Measurements from ENCODE around the gene WNK2.

Gene WNK2

DNA sequence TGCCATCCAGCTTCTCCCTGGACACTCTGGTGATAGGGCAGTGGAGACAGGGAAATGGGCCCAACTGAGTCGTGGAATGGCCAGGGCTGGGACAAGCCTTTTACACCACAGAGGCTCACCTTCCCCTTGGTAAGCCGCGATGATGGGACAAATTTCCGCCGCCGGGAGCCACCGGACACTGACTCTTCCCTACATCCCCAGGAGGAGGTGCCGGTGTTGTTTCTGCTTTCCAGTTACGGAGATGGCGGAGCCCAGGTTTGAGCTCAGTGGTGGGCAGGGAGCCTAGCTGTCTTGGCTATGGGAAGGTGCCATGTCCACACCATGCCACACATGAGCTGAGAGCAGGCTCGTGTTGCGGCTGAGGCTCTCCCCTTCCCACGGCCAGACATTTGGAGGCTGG, 19.9 kb upstream of the WNK2 start:
- no peak for DNase-seq

DNA sequence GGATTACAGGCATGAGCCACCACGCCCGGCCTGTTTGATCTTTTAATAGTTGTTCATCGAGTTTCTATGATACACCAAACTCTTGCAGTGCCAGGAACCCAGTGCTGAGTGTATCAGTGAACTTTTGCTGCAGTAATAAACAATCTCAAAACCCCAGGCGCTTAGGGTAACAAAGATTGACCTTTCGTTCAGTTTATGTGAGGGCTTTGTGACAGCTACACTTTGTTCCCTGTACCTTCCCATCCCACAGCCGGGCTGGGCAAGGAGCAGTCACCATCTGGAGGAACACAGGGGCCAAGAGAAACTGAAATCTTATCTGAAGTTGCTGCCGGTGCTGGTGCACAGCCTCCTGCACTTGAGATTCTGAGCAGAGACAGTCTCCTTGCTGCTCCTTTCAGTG, 17.2 kb upstream of the WNK2 start:
- no peak for DNase-seq

DNA sequence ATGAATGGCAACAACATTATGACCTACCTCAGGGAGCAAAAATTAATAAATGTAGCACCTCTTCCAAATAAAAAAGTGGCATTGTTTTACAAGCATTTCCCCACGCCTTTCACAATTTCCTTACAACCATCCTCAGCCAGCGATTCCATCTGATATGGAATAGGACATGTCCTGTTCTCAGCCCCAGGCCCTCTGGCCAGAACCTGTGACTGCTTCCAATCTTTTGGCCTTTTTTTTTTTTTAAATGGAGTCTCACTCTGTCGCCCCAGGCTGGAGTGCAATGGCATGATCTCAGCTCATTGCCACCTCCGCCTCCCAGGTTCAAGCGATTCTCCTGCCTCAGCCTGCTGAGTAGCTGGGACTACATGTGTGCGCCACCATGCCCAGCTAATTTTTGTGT, 16.8 kb upstream of the WNK2 start:
- no peak for DNase-seq

DNA sequence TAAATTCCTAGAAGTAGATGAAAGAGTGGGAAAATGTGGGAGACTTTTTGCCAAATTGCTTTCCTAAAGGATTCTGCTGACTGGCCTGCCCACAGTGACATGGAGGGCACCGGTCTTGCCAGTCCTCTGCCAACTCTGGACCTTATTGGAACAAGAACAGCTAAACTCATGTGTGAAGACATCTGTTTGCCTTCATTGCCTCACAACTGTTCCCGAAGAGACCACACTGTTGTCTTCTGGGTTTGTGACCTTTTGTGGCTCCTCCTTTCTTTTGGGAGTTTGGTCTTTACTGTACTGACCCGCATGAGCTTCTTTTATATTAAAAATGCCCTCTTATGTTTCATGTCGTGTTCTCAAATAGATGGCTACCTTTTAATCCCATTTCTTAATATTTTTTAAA, 16.1 kb upstream of the WNK2 start:
- DNase-seq = no peak

DNA sequence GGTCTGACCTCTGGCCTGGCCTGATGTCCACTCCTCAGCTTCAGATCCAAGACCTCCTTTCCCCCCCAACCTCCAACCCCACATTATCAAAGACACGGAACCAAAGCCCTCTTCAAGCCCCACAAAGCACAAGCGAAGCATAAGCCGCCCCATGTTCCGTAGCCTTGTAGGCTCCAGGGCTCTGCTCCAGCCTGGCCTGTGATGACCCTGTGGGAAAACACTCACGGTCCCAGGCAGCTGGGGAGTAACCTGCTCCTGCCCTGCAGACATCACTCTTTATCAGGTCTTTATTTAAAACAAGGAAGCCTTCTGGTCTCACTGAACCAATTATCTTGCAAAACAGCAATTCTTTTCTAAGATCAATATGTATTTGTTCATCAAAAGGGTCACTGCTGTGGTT, 15.4 kb upstream of the WNK2 start:
- no peak for DNase-seq

DNA sequence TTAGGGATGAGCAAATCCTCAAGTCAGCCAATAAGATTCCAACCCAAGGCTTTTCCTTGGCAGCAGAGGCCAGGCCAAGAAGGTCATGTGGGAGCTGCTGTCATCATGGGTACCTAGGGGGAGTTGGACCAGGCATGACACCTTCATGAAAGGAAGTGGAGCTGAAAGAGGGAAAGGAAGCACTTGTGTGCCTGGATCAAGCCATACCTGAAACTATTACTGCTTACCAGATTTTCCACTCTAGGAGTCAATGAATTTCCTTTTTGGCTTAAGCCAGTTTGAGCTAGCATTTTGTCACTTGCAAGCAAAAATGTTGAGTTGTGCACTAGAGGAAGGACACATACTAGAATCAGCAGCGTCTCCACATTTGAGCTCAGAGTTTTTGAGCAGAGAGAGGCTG, 14.5 kb upstream of the WNK2 start:
- DNase-seq = no peak

DNA sequence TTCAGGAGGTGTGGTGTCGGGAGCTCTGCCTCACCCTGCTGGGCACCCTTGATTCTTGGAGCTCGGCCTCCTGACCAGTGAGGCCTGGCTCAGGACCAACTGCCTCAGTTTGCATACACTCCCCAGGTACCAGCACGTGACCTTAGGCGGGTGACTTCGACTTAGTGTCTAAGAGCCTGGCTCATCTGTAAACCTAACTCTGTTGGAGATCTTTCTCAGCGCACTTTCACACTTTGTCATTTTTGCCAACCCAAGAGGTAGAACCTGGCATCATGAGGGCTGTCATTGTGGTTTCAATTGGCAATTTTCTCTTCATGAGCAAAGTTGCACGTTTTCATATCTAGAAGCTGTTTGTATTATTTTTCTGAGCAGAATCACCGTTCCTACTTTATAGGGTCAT, 13.4 kb upstream of the WNK2 start:
- no peak for DNase-seq

DNA sequence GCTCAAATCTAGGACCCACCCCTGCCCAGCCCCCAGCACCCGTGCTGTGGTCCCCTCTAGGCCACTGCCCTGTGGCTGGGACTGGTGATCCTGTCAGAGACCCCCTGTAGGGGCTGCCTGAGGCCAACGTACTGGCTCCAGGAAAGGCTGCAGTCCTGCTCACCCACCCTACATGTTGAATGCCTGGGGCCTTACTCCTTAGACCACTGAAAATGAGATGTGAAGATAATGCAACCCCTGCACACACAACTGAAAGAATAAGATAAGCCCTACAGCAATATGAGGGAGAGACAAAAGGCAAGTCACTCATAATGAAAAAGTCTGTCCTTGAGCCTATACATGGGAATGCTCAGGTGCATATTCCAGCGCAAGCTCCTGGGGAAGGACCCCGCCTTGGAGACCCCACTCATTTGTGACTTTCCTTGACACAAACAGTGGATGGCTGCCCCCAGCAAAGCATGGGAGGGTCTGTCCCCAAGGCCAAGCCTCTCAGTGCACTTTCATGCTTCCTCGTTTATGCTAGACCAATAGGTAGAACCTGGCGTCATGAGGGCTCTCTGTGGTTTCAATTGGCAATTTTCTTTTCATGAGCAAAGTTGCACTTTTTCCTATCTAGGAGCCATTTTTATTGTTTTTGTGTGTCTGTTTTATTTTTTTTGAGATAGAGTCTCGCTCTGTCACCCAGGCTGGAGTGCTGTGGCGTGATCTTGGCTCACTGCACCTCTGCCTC, 12.5 kb upstream of the WNK2 start:
- no peak for DNase-seq

DNA sequence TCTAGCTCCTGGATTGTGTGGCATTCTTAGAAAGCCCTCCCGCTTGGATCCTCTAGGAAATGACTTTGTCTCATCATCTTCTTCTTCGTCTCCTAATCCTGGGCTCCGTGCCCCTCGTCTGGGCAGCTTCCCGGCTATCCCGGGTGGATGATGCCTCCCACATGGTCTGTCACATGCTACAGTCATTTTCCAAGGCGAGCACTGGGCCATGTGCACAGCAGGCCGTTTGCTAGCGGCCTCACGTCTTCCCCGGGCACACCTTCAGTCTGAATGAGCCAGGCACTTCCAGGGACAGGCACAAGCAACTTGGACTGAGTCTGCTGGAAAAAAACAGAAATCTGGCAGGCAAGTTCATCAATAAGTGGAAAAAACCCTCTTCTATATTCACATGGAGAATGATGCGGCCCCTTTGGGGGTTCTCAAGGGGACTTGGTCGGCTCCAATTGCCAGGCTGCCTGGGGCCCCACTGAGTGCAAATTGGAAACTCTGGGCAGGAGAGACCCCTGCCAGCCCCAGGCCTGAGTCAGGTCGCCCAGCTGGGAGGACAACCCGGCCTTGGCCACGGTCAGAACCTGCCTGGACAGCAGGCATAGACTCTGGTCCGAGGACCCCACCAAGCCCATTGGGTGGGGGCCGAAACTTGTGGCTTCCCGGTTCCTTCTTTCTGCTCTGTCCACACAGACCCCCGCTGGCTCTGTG, 11.1 kb upstream of the WNK2 start:
- DNase-seq = no peak

DNA sequence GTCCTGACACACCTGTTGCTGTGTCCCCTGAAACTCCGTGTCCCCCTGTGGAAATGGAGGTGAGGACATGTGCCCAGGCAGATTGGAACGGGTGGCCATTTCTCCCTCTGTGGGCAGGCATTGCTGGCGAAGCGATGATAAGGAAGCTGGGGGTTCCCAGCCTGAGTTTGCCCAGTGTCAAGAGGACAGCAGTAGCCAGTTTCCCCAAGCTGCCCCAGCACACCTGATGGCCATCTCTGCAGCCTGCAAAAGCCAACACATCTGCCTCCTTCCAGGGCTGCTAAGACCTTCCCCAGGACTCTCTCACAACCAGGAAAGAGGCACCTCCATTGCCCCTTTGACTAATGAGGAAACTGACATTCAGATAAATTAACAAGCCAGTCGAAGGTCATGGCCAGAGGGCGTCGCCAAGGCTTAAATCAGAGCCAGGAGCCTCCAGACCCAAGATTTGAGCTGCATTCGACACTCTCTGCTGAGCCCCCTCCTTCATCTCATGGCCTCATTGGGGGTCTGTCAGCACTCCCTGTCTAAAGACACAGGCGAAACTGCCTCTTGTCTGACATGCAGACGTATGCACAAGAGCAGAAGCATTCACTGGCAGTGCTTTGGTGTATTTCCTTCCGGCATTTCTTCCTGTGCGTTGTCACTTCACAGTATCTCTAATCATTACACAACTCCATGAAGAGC, 10.4 kb upstream of the WNK2 start:
- DNase-seq = no peak

DNA sequence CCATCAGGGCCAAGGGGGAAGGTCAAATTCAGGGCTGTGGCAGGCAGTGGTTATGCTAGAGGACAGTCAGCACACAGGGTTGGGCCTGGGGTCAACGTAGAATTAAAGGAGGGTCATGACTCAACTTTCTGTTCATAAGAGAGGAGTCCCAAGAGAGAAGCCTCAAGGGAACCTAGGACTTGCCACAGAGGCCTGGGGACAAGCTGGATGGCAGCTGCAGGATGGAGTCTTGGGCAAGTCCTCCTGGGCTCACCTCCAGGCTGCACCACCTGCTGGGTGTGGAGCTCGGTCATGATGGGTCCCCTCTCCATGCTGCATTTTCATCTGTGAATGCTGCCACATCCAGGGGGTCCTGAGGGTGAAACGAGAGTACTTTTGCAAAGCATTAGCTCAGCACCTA, 9.0 kb upstream of the WNK2 start:
- DNase-seq = no peak

DNA sequence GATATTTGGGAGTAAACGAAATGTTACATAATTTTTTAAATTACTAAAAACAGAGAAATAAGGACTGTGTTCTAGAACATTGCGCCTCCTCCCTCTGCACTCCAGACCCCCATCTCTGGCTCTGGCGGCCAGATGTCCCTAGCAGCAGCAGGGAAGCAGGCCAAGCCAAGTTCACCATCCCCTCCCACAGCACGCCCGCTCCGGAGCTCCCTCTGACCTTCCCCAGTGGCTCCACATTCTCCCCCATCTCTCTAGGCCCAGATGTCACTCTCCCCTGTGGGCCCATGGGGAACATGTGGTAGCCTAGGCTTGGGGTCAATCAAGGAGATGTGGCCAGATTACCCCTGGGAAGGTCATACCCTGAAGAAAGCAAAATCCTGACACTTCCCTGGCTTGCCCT, 6.3 kb upstream of the WNK2 start:
- no peak for DNase-seq

DNA sequence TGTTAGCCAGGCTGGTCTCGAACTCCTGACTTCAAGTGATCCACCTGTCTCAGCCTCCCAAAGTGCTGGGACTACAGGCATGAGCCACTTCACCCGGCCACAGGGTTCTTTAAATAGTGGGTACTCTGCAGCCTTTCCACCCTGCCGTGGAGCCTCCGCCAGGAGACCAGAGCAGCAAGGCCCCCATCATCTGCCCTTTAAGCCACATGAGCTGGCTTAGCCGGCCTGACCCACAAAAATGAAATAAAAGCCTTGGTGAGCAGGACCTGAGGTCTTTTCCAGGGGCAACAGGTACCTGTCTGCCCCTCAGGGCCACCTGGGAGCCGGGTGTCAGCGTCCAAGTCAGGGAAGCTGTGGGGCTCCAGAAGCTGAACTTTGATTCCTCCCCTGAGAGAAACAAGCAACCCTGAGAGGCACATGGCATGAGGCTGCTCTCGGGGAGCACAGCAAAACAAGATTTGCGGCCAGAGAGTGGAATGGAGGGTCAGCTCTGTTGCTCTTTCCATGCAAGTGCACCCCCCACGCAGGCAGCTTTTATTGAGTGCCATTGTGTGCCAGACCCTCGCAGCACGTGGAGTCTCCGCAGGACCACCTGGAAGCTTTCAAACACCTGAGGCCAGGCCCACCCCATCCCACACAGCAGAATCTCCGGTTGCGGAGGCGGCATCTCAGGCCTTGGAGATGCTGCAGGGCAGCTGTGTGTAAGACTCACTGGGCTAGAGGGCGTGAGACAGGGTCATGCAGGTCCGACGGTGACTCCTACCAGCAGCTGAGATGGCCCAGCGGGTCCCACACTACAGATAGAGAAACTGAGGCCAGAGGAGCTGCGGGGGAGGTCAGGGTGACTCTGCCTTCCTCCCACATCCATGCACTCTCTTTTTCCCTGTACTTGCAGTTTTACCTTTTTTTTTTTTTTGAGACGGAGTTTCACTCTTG, 4.8 kb upstream of the WNK2 start:
- no peak for DNase-seq

DNA sequence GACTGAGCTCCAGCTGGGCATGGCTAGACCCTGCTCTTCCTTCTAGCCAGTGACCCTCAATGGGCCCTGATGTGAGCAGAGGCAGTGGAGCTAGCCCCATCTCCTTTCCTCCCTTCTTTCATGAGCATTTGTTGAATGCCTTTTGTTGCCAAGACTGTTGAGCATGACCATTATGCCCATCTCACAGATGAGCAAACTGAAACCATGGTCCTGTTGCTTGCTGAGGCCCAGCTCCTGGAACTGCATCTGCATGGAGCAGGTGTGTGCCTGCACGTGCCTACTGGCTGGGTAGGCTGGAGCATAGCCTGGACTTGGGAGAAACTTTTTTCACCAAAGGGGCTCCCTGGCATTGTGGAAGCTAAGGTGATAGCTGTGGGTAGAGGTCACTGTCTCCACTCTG, 3.0 kb upstream of the WNK2 start:
- no peak for DNase-seq

DNA sequence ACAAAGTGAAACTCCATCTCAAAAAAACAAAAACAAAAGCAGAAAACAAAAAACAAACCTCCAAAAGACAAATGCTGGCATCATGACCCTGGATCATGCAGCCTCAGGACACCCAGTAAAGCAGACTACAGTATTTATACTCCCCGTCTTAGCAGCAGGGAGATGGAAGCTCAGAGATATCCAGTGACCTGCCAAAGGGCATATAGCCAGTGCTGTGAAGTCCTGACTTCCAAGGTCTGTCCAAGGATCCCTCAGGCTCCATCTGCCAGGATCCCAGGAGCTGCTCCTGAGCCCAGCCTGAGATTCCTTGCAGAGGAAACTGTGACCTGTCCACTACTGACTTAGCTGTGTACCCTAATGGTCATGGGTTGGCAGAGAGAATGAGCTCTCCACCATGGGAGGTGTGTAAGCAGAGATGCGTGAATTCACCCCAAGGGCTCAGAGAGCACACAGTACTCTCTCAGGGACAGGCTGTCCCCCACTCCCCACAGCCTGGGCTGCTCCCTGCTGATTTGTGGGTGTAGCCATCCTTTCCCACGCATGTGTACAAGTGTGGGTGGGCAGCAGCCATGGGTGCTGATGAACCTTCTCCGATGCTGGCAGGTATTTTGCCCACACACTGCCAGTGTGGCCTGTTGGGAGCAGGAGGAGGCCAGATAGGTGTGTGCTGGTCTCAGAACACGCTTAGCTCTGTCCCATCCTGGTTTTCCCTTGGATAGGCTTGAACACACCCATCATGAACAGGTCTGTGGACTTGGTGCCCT, 2.1 kb upstream of the WNK2 start:
- no peak for DNase-seq

DNA sequence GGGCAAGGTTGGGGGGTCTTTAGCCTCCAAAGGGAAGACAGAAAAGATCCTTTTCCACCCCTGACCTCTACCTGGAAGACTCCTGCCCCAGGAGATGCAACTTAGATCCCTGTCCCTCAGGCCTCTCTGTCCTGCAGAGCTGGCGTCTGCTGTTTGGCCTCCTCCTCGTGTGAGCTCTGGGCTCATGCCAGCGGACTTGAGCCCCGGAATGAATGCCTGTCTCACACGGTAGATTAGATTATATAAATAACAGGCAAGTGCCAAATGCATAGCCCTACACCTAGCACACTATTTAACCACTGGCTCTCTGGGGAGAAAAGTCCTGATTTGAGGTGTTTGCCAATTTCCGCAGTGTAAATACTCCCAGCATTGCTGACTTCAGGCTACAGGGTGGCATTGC, 1.4 kb upstream of the WNK2 start:
- no peak for DNase-seq

DNA sequence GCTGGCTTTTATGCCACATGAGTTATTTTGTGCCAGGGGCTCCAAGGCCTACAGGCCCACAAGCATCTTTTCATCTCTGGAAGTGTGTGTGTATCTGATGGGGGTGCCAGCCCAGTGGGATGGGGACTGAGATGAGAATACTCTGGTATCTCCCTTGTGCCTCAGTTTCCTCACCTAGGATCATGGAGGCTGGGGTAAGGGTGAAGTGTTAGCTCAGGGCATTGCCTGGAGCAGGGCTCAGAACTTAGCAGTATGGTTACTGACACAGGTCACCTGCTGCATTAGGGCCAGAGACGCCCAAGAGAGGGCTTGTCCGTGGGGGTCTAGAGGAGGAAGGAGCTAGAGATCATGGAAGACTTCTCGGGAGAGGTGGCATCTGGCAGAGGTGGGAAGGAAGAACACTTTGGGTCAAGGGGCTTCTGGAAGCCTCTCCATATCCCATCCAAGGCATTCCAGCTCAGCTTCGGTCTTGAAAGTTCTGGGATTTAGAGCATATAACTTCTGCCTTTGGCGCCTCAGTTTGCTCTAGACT, 742 bp upstream of the WNK2 start:
- no peak for DNase-seq

DNA sequence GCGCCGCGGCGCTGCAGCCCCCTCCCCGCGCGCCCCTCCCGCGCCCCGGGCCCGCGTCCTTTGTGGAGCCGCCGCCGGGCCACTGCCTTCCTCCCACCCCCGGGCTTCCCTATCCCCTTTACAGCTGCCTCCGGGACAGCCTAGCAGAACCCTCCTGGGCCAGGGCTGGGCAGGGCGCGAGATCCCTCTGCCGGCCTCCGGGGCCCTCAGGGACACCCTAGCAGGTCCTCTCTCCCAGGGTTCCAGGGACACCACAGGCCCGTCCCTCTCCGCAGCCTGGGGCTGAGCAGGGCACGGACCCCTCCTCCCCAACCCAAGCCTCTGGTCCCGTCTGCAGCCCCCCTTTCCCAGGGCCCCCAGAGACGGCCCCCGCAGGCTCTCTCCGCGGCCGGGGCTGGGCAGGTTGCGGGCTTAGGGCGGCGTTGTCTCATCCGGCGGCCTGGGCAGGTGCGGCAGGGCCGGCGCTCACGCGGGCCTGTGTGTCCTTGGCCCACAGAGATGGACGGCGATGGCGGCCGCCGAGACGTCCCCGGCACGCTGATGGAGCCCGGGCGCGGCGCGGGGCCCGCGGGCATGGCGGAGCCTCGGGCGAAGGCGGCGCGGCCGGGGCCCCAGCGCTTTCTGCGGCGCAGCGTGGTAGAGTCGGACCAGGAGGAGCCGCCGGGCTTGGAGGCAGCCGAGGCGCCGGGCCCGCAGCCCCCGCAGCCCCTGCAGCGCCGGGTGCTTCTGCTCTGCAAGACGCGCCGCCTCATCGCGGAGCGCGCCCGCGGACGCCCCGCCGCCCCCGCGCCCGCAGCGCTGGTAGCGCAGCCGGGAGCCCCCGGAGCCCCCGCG, 710 bp downstream of the WNK2 start:
- no peak for DNase-seq

DNA sequence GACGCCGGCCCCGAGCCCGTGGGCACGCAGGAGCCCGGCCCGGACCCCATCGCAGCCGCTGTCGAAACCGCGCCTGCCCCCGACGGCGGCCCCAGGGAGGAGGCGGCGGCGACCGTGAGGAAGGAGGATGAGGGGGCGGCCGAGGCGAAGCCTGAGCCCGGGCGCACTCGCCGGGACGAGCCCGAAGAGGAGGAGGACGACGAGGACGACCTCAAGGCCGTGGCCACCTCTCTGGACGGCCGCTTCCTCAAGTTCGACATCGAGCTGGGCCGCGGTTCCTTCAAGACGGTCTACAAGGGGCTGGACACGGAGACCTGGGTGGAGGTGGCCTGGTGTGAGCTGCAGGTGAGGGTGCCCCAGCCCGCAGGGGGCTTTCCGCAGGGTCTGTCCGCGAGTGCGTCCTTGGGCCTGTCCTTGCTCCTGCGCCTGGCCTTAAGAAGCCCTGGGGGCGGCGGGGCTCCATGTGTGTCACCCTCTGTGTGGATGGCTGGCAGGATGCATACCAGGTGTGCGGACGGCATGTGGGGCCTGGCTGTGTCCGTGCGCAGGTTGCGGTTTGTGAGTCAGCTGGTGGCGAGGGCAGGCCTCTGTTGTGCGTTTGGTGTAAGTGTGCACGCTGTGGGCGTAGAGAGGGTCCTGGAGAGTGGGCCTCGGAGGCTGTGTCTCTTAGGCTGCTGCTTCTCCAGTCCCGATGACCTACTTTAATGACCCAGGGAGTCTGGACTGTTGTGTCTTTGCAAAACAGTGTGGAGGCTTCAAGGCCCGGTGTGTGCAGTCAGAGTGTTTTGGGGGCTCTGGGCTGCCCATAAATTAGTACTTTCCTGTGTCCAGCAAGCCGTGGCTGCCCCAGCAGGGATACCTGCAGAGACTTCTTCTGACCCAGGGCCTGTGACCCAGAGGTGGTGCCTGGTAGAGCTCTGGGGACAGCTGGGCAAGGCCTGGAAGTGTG, 1.6 kb downstream of the WNK2 start:
- no peak for DNase-seq
